ENCODE data around the gene RPS27A.
"Not testable (repeated sequence)": the region's sequence is repeated elsewhere in the genome, so short reads cannot be mapped to it uniquely, and the experiment has no call there.

Gene RPS27A
- 167 to 335 (median 259) reads per million in 18 experiments for total RNA-seq

GRCh38 chr2:55232084-55232862 lies at the start of gene RPS27A, which contains the start of gene CLHC1:
Gene RPS27A (plus strand): TSS chr2:55232688. CDS start chr2:55232825, 137 bp downstream.
Gene CLHC1 (minus strand): TSS chr2:55232293. CDS start chr2:55222411, 9,882 bp downstream.
- peak; percentile 89 to 92 for DNase-seq

- DNase-seq = not testable (repeated sequence)
These were observed 45.7 kb upstream of the RPS27A start for GRCh38 chr2:55186837-55187236.

- DNase-seq = not testable (repeated sequence)
These were observed 40.6 kb upstream of the RPS27A start for GRCh38 chr2:55191888-55192287.

GRCh38 chr2:55196526-55196925 lies 36.0 kb upstream of the RPS27A start:
- DNase-seq = no peak

GRCh38 chr2:55200416-55200815 lies 32.1 kb upstream of the RPS27A start:
- DNase-seq = no peak

- no peak for DNase-seq
These were observed 28.0 kb upstream of the RPS27A start for GRCh38 chr2:55204536-55204935.

GRCh38 chr2:55204950-55205349 lies 27.5 kb upstream of the RPS27A start:
- DNase-seq = no peak

GRCh38 chr2:55213822-55214221 lies 18.7 kb upstream of the RPS27A start:
- no peak for DNase-seq

- no peak for DNase-seq
These were observed 8.3 kb upstream of the RPS27A start for GRCh38 chr2:55223958-55224760.

- no peak for DNase-seq
These were observed 7.7 kb upstream of the RPS27A start for GRCh38 chr2:55224761-55225261.

GRCh38 chr2:55225481-55226020 lies 6.9 kb upstream of the RPS27A start:
- no peak for DNase-seq

GRCh38 chr2:55227437-55228225 lies 4.9 kb upstream of the RPS27A start:
- DNase-seq = peak; percentile 67 to 79

- no peak for DNase-seq
These were observed 4.3 kb upstream of the RPS27A start for GRCh38 chr2:55228226-55228563.

- no peak for DNase-seq
These were observed 3.3 kb upstream of the RPS27A start for GRCh38 chr2:55229221-55229620.

GRCh38 chr2:55230551-55230950 lies 1.9 kb upstream of the RPS27A start:
- DNase-seq = no peak

- DNase-seq = peak; percentile 17 to 24
These were observed 873 bp upstream of the RPS27A start for GRCh38 chr2:55231546-55232083.

- peak in 1 of 2 donors; percentile 25 for DNase-seq
These were observed 572 bp downstream of the RPS27A start for GRCh38 chr2:55232863-55233657.

- no peak for DNase-seq
These were observed 1.1 kb downstream of the RPS27A start for GRCh38 chr2:55233658-55233940.

- no peak for DNase-seq
These were observed 3.4 kb downstream of the RPS27A start for GRCh38 chr2:55235724-55236538.

GRCh38 chr2:55236992-55237543 lies 4.6 kb downstream of the RPS27A start:
- DNase-seq = no peak

Measured in inflammatory macrophage (primary cell).